Raji (cell line): ENCODE data around the gene SPATA24.
A peak's percentile ranks its signal among the peaks of the same experiment; 100 is the strongest.

Source experiments
- POLR2A ChIP-seq: IDR thresholded peaks from 2 replicates; pipeline ENCODE4 v1.6.1; 2011; ENCODE audit warnings: low read depth, low read length, control low read depth; ENCODE audit not compliant: insufficient read depth

The SPATA24 gene

DNA sequence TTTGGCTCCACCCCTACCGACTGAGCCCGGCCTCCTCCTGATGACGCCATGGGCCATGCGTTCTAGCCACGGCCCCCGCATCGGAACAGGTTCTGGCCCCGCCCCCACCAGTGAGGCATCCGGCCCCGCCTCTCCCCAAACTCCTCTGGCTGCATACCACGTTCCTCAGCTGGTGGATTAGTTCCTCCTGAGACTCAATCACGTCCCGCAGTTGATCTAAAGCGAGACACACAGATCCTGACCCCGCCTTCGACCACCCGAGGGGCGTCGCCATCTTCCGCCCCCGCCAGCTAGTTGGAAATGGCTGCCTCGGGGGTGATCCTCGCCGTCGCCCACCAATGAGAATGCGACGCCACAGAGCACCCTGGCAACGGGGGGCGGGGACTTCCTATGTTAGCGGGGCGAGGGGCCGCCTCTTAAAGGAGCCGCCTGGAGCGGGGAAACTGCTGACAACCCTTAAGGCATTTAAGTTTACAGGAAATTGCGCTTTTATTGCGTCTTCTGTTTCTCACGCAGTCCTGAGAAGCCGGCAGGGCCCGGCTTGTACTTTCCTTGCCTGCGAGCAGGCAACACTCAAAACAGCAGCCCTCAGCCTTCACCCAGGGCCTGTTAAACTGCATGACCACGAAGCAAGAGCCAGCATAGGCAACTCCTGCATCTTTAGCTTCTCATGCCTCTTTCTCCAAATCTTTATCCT, at the start of gene SPATA24:
SPATA24 (minus strand) TSS at position 303 of the 697 bp plus-strand sequence; CDS start at position 274, 29 bp downstream.
- TF ChIP-seq POLR2A, result peak; percentile 59

DNA sequence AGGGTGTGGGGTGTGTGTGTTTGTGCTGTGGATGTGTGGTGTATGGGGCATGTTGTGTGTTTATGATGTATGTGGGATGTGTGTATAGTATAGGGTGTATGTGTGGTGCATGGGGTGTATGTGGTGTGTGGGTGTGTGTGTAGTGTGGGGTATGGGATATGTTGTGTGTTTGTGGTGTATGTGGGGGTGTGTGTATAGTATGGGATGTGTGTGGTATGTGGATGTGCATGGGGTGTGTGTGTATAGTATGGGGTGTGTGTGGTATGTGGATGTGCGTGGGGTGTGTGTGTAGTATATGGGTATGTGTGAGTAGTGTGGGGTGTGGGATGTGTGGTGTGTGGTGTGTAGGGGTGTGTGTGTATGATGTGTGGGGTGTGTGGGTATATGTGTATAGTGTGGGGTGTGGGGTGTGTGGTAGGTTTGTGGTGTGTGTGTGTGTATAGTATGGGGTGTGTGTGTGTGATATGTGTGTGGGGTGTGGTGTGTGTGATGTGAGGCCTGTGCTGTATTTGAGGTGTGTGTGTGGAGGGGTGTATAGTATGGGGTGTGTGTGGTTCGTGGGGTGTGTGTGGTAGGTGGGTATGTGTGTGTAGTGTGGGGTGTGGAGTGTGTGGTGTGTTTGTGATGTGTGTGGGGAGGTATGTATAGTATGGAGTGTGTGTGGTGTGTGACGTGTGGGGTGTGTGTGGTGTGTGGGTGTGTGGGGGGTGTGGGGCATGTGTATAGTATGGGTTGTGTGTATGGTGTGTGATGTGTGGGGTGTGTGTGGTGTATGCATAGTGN, 48.2 kb upstream of the SPATA24 start:
- TF ChIP-seq POLR2A, result no peak

- TF ChIP-seq POLR2A, result no peak
Observed at GRCh38 chr5:139451176-139451575, 47.3 kb upstream of the SPATA24 start.

DNA sequence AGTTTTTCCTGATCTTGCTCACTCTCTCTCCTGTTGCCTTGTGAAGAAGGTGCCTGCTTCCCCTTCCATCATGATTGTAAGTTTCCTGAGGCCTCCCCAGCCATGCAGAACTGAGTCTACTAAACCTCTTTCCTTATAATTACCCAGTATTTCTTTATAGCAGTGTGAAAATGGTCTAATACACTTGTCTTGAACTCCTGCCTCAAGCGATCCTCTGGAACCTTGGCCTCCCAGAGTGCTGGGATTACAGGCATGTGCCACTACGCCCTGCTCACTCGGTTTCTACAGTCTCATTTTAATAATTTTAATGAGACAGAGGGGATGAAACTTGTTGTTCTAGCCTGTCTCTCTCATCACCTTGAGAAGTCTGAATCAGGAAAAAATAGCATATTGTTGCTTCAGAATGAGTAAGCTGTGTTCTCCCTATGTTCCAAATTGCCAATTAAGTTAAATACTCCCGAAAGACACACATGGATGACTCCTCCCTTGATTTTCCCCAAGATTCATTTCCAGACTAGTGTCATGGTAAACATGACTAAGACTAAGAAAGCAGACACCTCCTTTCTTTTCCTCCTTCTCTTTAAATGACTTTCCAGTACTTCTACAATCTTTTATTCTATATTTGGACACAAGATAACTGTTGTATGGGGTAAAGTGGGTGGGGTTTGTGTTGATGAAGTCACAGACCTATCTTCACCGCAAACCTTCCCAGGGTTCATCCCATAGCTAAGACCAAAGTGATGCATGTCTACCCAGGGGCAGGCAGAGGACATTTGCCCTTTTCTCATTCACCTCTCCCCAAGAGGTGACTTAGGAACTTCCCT, 43.3 kb upstream of the SPATA24 start:
- no peak for TF ChIP-seq POLR2A

- TF ChIP-seq POLR2A, result no peak
Observed at GRCh38 chr5:139445325-139446170, 41.7 kb upstream of the SPATA24 start.

- no peak for TF ChIP-seq POLR2A
Observed at GRCh38 chr5:139443831-139444453, 40.1 kb upstream of the SPATA24 start.

DNA sequence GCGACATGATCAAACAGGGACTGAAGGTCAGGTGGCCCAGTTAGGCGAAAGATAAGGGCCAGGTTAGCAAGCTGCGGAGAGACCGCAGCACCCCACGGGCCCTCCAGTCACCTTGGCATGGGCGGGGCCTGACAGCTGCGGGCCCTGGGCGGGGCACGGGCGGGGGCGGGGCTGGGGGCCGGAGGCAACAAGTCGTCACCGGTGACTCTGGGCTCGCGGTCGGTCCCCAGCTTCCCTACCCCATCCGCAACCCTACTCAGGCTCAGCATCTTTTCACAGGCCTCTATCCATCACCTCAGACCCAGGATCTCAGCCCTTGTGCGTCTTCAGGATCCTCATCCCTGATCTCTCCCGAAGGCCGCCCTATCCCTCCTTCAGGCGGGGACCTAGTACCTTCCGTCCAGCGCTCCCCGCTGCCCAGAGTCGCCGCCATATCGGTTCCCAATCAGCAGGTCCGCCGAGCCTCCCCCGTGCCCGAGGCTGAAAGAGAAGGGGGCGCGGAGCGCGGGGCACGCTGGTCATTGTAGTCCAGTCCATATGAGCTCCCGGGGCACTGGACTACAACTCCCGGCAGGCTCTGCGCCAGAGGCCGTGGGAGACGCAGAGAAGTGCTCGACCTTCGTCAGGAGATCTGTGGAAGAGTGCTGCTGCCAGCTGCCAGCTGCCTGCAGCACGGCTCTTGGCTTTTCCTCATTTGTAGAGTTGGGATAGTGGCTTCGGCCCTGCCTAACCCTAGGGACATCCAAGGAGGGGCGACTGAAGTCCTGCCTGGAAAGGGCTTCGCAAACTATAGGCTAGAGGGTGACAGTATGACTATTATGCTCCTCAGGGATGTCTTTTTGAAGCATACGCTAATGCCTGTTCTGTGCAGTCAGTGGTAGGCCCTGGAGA, 35.4 kb upstream of the SPATA24 start, which contains the start of gene DNAJC18:
DNAJC18 (minus strand) TSS at position 513 of the 891 bp plus-strand sequence; CDS start at position 433, 80 bp downstream.
- peak; percentile 76 for TF ChIP-seq POLR2A

GRCh38 chr5:139438707-139439012, 34.8 kb upstream of the SPATA24 start:
- TF ChIP-seq POLR2A, result no peak

- no peak for TF ChIP-seq POLR2A
Observed at GRCh38 chr5:139435676-139436075, 31.8 kb upstream of the SPATA24 start.

- no peak for TF ChIP-seq POLR2A
Observed at GRCh38 chr5:139431706-139432105, 27.8 kb upstream of the SPATA24 start.

- TF ChIP-seq POLR2A, result no peak
Observed at GRCh38 chr5:139430015-139430414, 26.1 kb upstream of the SPATA24 start.

DNA sequence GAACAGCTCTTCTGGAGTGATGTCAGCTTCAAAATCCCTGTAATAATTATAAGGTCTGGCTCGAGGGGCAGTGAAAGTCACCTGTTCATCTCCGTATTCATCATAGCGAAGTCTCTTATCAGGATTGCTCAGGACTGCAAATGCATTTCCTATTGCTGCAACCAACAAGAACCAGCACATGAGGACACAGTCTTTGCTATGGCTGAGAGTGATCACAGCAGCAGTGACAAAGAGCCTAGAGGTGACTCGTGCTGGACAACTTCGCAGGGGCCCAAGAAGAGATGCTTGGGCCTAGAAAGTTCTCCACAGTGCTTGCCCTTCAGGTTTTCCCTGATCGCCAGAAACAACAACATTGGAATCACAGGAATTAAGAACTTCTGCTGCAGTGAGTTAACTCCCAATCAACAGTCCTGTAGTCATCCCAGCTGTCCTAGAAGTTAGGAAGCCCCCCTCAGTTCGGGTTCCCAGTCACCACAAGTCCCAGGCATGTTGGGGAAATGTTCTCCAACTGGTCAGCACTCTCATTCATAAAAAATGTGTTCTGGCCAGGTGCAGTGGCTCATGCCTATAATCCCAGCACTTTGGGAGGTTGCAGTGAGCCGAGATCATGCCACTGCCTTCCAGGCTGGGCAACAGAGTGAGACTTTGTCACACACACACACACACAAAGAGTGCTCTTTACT, 22.5 kb upstream of the SPATA24 start:
- no peak for TF ChIP-seq POLR2A

DNA sequence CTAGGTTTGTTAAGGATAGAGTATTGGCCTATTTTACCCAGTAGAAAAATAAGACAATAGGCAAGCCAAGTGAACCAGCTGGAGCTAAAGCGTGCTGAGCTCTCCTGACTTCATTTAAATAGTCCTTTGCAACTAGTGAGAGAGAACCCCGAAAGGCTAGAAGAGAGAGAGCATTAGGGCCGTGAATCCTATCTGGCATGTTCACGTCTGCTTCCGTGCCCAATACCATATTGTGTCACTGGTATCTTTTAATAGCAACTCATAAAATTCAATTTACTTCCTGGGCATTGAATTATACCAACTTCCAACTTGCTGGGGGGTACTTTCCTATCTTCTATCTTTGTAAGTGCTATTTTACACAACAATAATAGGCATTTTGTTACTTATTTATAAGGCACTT, 21.6 kb upstream of the SPATA24 start:
- TF ChIP-seq POLR2A, result no peak
